Liver (tissue), 9 donors: ENCODE data around the gene TANGO2. TPM values are rescaled to one million over a fixed set of nuclear protein-coding genes. Genes with fewer than 3 reads are reported as not detected.

ENCODE experiments used
- DNase-seq: peaks from one replicate; pipeline ENCODE4 v3.0.0-alpha.2; 2017; ENCODE audit warnings: low spot score
- H3K27ac ChIP-seq, 2 donors: one replicate each; pipeline ENCODE4 v1.7.0; 2013; ENCODE audit warnings: inconsistent platforms in 2 of 2, low read length in 2 of 2, control low read depth in 1 of 2, low read depth in 1 of 2, mild to moderate bottlenecking in 1 of 2
- H3K27me3 ChIP-seq, 4 donors: one replicate each; pipeline versions ENCODE4 v1.6.1 to v1.7.0; 2013; ENCODE audit warnings: low read length in 3 of 4, inconsistent platforms in 1 of 4, mild to moderate bottlenecking in 1 of 4, moderate library complexity in 1 of 4; ENCODE audit not compliant: control insufficient read depth in 4 of 4, insufficient read depth in 4 of 4
- H3K36me3 ChIP-seq, 4 donors: one replicate each; pipeline versions ENCODE4 v1.6.1 to v1.7.0; 2013; ENCODE audit warnings: low read length in 3 of 4, mild to moderate bottlenecking in 3 of 4, low read depth in 1 of 4, moderate library complexity in 1 of 4; ENCODE audit not compliant: control insufficient read depth in 4 of 4, insufficient read depth in 3 of 4
- H3K4me1 ChIP-seq, 4 donors: one replicate each; pipeline versions ENCODE4 v1.6.1 to v1.7.0; 2013; ENCODE audit warnings: low read length in 3 of 4, mild to moderate bottlenecking in 3 of 4, moderate library complexity in 1 of 4; ENCODE audit not compliant: control insufficient read depth in 4 of 4, insufficient read depth in 4 of 4
- H3K4me3 ChIP-seq, 3 donors: one replicate each; pipeline versions ENCODE4 v1.6.1 to v1.7.0; 2013; ENCODE audit warnings: low read length in 3 of 3, control low read depth in 1 of 3, low read depth in 1 of 3, mild to moderate bottlenecking in 1 of 3
- H3K9ac ChIP-seq, 2 donors: one replicate each; pipeline ENCODE4 v1.7.0; 2013; ENCODE audit warnings: low read length in 2 of 2, mild to moderate bottlenecking in 2 of 2, moderate library complexity in 2 of 2, control low read depth in 1 of 2, low read depth in 1 of 2
- H3K9me3 ChIP-seq, 4 donors: one replicate each; pipeline versions ENCODE4 v1.6.1 to v1.7.0; 2013; ENCODE audit warnings: low read length in 3 of 4; ENCODE audit not compliant: control insufficient read depth in 4 of 4
- ATF3 ChIP-seq: IDR thresholded peaks from 2 replicates; pipeline ENCODE4 v1.6.1; 2016; ENCODE audit warnings: antibody characterized with exemption
- EGR1 ChIP-seq, 2 donors: IDR thresholded peaks; 2 replicates each; pipeline ENCODE4 v1.6.1; 2016 to 2018; ENCODE audit warnings: antibody characterized with exemption in 2 of 2, low read depth in 2 of 2
- FOXA1 ChIP-seq: IDR thresholded peaks from 2 replicates; pipeline ENCODE4 v1.6.1; 2016; ENCODE audit warnings: antibody characterized with exemption
- FOXA2 ChIP-seq: IDR thresholded peaks from 2 replicates; pipeline ENCODE4 v1.6.1; 2016; ENCODE audit warnings: antibody characterized with exemption
- GABPA ChIP-seq, 2 donors: IDR thresholded peaks in 1 of 2; conservative IDR thresholded peaks in 1 of 2; 2 replicates each; pipeline ENCODE4 v1.6.1; 2016; ENCODE audit warnings: antibody characterized with exemption in 2 of 2, mild to moderate bottlenecking in 1 of 2, moderate library complexity in 1 of 2
- JUND ChIP-seq, 2 donors: IDR thresholded peaks; 2 replicates each; pipeline ENCODE4 v1.6.1; 2016; ENCODE audit warnings: antibody characterized with exemption in 2 of 2
- MAX ChIP-seq: IDR thresholded peaks from 2 replicates; pipeline ENCODE4 v1.6.1; 2016; ENCODE audit warnings: antibody characterized with exemption
- NR2F2 ChIP-seq: IDR thresholded peaks from 2 replicates; pipeline ENCODE4 v1.6.1; 2016; ENCODE audit warnings: antibody characterized with exemption
- RXRA ChIP-seq, 2 donors: IDR thresholded peaks; 2 replicates each; pipeline ENCODE4 v1.6.1; 2017 to 2018; ENCODE audit warnings: antibody characterized with exemption in 2 of 2, mild to moderate bottlenecking in 1 of 2
- WGBS: extraction: QIAGEN DNeasy Blood & Tissue Kit; methylation state at CpG from one replicate; pipeline ENCODE4 v1.1.7; 2013; 5-methylcytosine and 5-hydroxymethylcytosine counted together
- polyA plus RNA-seq, 2 donors: library from polyadenylated mRNA; stranded (reverse) in 1 of 2; unstranded in 1 of 2; fragments of 200-250 nt in 1 of 2; fragments of >200 nt in 1 of 2; fragmentation: Nextera tagmentation in 1 of 2; extraction: Ambion mirVana in 1 of 2; gene quantifications; one replicate each; pipeline versions ENCODE4 v1.2.1 to v1.2.3, GENCODE V29; 2013 to 2015
- total RNA-seq, 2 donors: library from RNA; depleted of rRNA; stranded (reverse); fragments of >200 nt; gene quantifications; one replicate each; pipeline ENCODE4 v1.2.3, GENCODE V29; 2014
- TF ChIP-seq, protein P1 (sequence below): IDR thresholded peaks from 2 replicates; pipeline ENCODE4 v1.6.1; 2016; ENCODE audit warnings: antibody characterized with exemption
- TF ChIP-seq, protein P2 (sequence below): fragments of 150-350 bp; IDR thresholded peaks from 2 replicates; pipeline ENCODE4 v1.5.1; 2017; ENCODE audit warnings: improper control_type of control experiment, low read depth, low read length; ENCODE audit not compliant: missing input control
- donor health status: healthy.
- donor health status: healthy.
- donor health status: healthy.
- donor health status: healthy.
- donor health status: healthy.

The TANGO2 gene
- total and polyA plus RNA-seq, 4 donors, result 10.8 to 153 (median 16.1) TPM

GRCh38 chr22:20069331-20070042, 48.6 kb downstream of the TANGO2 start (continued):
- no peak for TF ChIP-seq JUND (IDR thresholded peaks at IDR 0.05)
- TF ChIP-seq MAX, result no peak
- no peak for TF ChIP-seq FOXA2
- no peak for TF ChIP-seq GABPA (IDR thresholded peaks at IDR 0.05 in 1 of 2, conservative IDR thresholded peaks at IDR 0.05 in 1 of 2)
- TF ChIP-seq, protein P1, sequence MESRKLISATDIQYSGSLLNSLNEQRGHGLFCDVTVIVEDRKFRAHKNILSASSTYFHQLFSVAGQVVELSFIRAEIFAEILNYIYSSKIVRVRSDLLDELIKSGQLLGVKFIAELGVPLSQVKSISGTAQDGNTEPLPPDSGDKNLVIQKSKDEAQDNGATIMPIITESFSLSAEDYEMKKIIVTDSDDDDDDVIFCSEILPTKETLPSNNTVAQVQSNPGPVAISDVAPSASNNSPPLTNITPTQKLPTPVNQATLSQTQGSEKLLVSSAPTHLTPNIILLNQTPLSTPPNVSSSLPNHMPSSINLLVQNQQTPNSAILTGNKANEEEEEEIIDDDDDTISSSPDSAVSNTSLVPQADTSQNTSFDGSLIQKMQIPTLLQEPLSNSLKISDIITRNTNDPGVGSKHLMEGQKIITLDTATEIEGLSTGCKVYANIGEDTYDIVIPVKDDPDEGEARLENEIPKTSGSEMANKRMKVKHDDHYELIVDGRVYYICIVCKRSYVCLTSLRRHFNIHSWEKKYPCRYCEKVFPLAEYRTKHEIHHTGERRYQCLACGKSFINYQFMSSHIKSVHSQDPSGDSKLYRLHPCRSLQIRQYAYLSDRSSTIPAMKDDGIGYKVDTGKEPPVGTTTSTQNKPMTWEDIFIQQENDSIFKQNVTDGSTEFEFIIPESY, result no peak
- no peak for TF ChIP-seq EGR1 (IDR thresholded peaks at IDR 0.05; ENCODE audit: low read depth in 2 of 2)

- no peak for DNase-seq
- H3K4me1 ChIP-seq, result no peaks in the 10 kb centered on the region
- TF ChIP-seq FOXA1 (no peak), NR2F2 (no peak), RXRA (IDR thresholded peaks at IDR 0.05) (no peak), ATF3 (no peak), FOXA2 (no peak)
- TF ChIP-seq, protein P2, sequence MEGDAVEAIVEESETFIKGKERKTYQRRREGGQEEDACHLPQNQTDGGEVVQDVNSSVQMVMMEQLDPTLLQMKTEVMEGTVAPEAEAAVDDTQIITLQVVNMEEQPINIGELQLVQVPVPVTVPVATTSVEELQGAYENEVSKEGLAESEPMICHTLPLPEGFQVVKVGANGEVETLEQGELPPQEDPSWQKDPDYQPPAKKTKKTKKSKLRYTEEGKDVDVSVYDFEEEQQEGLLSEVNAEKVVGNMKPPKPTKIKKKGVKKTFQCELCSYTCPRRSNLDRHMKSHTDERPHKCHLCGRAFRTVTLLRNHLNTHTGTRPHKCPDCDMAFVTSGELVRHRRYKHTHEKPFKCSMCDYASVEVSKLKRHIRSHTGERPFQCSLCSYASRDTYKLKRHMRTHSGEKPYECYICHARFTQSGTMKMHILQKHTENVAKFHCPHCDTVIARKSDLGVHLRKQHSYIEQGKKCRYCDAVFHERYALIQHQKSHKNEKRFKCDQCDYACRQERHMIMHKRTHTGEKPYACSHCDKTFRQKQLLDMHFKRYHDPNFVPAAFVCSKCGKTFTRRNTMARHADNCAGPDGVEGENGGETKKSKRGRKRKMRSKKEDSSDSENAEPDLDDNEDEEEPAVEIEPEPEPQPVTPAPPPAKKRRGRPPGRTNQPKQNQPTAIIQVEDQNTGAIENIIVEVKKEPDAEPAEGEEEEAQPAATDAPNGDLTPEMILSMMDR, result no peak
- no peak overlapping the region for H3K27ac ChIP-seq
- no peaks in the 10 kb centered on the region for H3K36me3 ChIP-seq
- no peaks in the 10 kb centered on the region for H3K9me3 ChIP-seq
- no peak overlapping the region for H3K4me3 ChIP-seq
- no peak overlapping the region for H3K9ac ChIP-seq
- WGBS, result 87% methylated on average over 8 of the region's 8 CpGs
- H3K27me3 ChIP-seq, result no peaks in the 10 kb centered on the region
Measured at GRCh38 chr22:20071524-20071972, 50.6 kb downstream of the TANGO2 start.

DNA sequence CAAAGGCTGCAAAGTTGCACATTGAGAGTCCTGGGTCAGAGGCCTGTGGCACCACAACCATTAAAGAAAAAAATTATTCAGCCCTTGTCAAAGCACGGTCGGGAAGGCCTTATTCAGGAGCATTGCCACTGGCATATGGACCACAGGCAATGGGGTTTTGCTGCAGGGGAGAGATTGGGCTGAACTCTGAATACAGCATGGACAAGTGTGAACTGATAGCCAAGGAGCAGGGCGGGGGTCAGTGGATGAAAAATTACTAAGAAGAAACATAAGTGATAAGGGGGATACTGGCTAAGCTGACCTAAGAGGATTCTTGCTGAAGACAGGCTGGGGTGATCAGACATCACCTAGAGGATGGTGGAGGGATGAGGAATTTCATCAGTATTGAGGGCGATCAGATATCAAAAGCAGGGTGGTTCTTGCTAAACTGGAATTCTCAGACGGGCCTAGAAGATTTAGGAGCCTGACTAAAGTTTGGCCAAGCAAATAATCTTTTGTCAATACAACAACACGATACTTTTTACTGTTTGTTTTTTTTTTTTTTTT, 55.8 kb downstream of the TANGO2 start:
- Histone ChIP-seq H3K9me3 (no peaks in the 10 kb centered on the region), H3K9ac (no peak overlapping the region), H3K36me3 (no peaks in the 10 kb centered on the region), H3K27ac (no peak overlapping the region), H3K27me3 (no peaks in the 10 kb centered on the region), H3K4me1 (peaks cover 9 to 12% (median 11%) of the 10 kb centered on the region in 4 donors), H3K4me3 (no peak overlapping the region)
- WGBS, result 79% methylated on average over 6 of the region's 6 CpGs
- no peak for TF ChIP-seq NR2F2
- TF ChIP-seq, protein P2, result no peak
- TF ChIP-seq, protein P1, result no peak
- no peak for DNase-seq
